NCI-H510A (cell line): ENCODE results near the gene ELOA2.
"Not testable (repeated sequence)": the region's sequence is repeated elsewhere in the genome, so short reads cannot be mapped to it uniquely, and the experiment has no call there.

Experiments used
- DNase-seq: peaks from one replicate; lab custom pipeline; 2025; lab: John Stamatoyannopoulos, UW

Gene ELOA2

DNA sequence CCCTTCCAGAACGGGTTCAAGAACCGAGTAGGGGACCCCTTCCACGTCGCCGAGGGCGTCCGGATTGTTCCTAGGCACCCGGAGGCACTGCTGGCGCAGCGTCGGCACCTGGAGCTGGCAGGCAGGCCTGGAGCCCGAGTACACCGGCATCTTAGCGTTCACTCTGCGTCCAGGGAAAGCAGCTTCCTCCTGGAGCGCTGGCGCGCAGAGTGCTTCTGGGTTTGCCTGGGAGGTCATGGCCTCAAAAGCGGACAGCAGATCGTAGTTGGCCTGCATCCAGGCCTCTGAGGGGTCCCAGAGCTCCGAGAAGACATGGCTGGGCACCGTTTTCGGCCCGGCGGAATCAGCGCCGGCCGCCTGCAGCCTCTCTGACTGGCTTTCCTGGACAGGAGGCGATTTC lies 12.6 kb downstream of the ELOA2 start:
- not testable (repeated sequence) for DNase-seq

DNA sequence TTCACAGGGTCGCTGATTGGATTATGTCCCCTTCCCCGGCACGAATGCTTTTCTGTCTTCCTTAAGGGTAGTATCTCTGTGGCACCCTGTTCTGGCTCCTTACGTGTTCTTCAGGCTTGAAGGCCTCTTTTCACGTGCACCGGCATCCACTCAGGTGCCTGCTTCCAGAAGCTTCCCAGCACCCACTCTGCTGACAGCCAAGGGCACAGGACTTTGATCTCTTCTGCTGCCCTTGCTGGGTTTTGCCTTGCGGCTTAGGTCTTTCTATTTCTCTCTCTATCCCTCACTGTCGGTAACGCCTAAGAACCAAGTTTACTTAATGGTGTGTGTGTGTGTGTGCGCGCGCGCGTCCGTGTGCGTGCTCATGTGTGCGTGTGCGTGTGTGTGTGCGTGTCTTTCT lies 14.7 kb downstream of the ELOA2 start:
- not testable (repeated sequence) for DNase-seq

DNA sequence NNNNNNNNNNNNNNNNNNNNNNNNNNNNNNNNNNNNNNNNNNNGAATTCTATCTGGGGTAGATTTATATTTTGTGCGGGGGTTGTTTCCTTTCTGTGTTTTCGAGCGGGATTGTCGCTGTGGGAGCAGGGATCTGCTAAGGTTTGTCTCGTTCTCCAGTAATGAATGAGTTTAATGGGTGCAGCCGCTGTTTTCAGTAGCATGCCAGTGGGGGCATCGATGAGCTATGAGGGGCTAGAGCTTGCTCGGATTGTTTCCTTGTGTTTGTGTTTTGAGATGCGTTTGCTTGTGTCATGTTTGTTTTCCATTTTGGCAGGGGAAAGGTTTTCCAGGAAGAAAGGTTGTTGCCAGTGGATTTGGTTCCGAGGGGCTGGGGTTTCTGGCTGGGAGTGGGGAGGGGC lies 15.6 kb downstream of the ELOA2 start:
- not testable (repeated sequence) for DNase-seq
